K562 (cell line): ENCODE measurements around the gene DCXR.

Experiments
- ARID4B ChIP-seq: sonication (generic); formaldehyde crosslinking; IDR thresholded peaks from 2 replicates; pipeline ENCODE4 v1.8.0; 2022; ENCODE audit warnings: mild to moderate bottlenecking, missing genetic modification reagents
- CHD1 ChIP-seq: fragments of 200-600 bp; sonication (generic); IDR thresholded peaks from one replicate; pipeline ENCODE4 v1.6.1; 2012; ENCODE audit warnings: mild to moderate bottlenecking, moderate library complexity, low read length, inconsistent platforms
- ETV6 ChIP-seq, 3 experiments: fragments of 150-350 bp in 1 of 3; sonication (generic) in 1 of 3; formaldehyde crosslinking in 1 of 3; IDR thresholded peaks; 2 replicates each; pipeline versions ENCODE4 v1.6.1 to v1.8.0; 2014 to 2022; ENCODE audit warnings: borderline replicate concordance in 2 of 3, low read depth in 2 of 3, antibody characterized with exemption in 1 of 3, low read length in 1 of 3, mild to moderate bottlenecking in 1 of 3, missing genetic modification reagents in 1 of 3
- GABPB2 ChIP-seq: fragments of 250-450 bp; sonication (Bioruptor Pico); conservative IDR thresholded peaks from 2 replicates; pipeline ENCODE4 v1.5.1; 2021; ENCODE audit warnings: mild to moderate bottlenecking
- HMG20B ChIP-seq: fragments of 250-450 bp; sonication (Bioruptor Pico); IDR thresholded peaks from 2 replicates; pipeline ENCODE4 v1.5.0; 2021; ENCODE audit warnings: mild to moderate bottlenecking
- POLR2A ChIP-seq: fragments of 450-650 bp; conservative IDR thresholded peaks from 2 replicates; pipeline ENCODE4 v1.6.1; 2016
- SRSF9 ChIP-seq: fragments of 200-400 bp; formaldehyde crosslinking; IDR thresholded peaks from 2 replicates; pipeline ENCODE4 v1.6.1; 2017; ENCODE audit warnings: low read depth, low read length, borderline replicate concordance
- TAF1 ChIP-seq: IDR thresholded peaks from 2 replicates; pipeline ENCODE4 v1.6.1; 2011; ENCODE audit warnings: mild to moderate bottlenecking, low read length, moderate library complexity; ENCODE audit not compliant: insufficient read depth, control insufficient read depth, severe bottlenecking; ENCODE audit errors: extremely low read depth
- USF2 ChIP-seq: sonication (generic); formaldehyde crosslinking; IDR thresholded peaks from 2 replicates; pipeline ENCODE4 v1.5.0; 2020; ENCODE audit warnings: missing genetic modification reagents
- TF ChIP-seq, protein P1 (sequence below), 2 experiments: fragments of 150-350 bp in 1 of 2; IDR thresholded peaks; 2 replicates each; pipeline ENCODE4 v1.6.1; 2012 to 2016; ENCODE audit warnings: low read depth in 2 of 2, low read length in 2 of 2, mild to moderate bottlenecking in 1 of 2, moderate library complexity in 1 of 2
- TF ChIP-seq, protein P2 (sequence below): fragments of 250-450 bp; sonication (Bioruptor Pico); IDR thresholded peaks from 2 replicates; pipeline ENCODE4 v1.8.0; 2021; ENCODE audit warnings: mild to moderate bottlenecking, moderate library complexity
- TF ChIP-seq, protein P3 (sequence below), 3 experiments: IDR thresholded peaks in 2 of 3; conservative IDR thresholded peaks in 1 of 3; 2 replicates each; pipeline ENCODE4 v1.5.1; 2011 to 2012; ENCODE audit warnings: low read length in 3 of 3, mild to moderate bottlenecking in 3 of 3, control low read depth in 2 of 3, improper control_type of control experiment in 1 of 3, inconsistent platforms in 1 of 3, low read depth in 1 of 3, mixed read lengths in 1 of 3, moderate library complexity in 1 of 3; ENCODE audit not compliant: insufficient read depth in 2 of 3

DNA sequence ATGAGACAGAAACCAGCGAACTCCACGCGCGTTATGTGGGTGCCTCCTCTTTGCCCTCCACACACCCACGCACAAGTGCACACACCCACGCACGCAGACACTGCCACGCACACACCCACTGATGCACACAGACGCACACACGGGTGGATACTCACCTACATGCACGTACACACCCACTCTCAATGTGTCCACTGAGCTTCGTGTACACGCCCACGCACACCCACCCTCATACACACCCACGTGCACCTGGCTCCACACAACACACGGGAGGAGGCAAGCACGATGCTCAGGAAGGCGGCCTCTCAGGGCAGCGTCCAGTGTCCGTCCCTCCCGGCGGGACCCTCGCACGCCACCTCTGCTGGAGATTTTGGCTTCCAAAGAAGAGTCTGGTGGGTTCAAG is 9.9 kb upstream of the DCXR start:
- TF ChIP-seq, protein P1, sequence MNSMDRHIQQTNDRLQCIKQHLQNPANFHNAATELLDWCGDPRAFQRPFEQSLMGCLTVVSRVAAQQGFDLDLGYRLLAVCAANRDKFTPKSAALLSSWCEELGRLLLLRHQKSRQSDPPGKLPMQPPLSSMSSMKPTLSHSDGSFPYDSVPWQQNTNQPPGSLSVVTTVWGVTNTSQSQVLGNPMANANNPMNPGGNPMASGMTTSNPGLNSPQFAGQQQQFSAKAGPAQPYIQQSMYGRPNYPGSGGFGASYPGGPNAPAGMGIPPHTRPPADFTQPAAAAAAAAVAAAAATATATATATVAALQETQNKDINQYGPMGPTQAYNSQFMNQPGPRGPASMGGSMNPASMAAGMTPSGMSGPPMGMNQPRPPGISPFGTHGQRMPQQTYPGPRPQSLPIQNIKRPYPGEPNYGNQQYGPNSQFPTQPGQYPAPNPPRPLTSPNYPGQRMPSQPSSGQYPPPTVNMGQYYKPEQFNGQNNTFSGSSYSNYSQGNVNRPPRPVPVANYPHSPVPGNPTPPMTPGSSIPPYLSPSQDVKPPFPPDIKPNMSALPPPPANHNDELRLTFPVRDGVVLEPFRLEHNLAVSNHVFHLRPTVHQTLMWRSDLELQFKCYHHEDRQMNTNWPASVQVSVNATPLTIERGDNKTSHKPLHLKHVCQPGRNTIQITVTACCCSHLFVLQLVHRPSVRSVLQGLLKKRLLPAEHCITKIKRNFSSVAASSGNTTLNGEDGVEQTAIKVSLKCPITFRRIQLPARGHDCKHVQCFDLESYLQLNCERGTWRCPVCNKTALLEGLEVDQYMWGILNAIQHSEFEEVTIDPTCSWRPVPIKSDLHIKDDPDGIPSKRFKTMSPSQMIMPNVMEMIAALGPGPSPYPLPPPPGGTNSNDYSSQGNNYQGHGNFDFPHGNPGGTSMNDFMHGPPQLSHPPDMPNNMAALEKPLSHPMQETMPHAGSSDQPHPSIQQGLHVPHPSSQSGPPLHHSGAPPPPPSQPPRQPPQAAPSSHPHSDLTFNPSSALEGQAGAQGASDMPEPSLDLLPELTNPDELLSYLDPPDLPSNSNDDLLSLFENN (IDR thresholded peaks at IDR 0.05; ENCODE audit: low read depth in 2 of 2, low read length in 2 of 2): no peak
- TF ChIP-seq POLR2A: no peak
- no peak for TF ChIP-seq SRSF9
- no peak for TF ChIP-seq ARID4B (CRISPR knock-in tag)
- TF ChIP-seq, protein P2, sequence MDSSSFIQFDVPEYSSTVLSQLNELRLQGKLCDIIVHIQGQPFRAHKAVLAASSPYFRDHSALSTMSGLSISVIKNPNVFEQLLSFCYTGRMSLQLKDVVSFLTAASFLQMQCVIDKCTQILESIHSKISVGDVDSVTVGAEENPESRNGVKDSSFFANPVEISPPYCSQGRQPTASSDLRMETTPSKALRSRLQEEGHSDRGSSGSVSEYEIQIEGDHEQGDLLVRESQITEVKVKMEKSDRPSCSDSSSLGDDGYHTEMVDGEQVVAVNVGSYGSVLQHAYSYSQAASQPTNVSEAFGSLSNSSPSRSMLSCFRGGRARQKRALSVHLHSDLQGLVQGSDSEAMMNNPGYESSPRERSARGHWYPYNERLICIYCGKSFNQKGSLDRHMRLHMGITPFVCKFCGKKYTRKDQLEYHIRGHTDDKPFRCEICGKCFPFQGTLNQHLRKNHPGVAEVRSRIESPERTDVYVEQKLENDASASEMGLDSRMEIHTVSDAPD (CRISPR knock-in tag): no peak
- TF ChIP-seq TAF1: no peak
- no peak for TF ChIP-seq GABPB2 (CRISPR knock-in tag)
- TF ChIP-seq, protein P3, sequence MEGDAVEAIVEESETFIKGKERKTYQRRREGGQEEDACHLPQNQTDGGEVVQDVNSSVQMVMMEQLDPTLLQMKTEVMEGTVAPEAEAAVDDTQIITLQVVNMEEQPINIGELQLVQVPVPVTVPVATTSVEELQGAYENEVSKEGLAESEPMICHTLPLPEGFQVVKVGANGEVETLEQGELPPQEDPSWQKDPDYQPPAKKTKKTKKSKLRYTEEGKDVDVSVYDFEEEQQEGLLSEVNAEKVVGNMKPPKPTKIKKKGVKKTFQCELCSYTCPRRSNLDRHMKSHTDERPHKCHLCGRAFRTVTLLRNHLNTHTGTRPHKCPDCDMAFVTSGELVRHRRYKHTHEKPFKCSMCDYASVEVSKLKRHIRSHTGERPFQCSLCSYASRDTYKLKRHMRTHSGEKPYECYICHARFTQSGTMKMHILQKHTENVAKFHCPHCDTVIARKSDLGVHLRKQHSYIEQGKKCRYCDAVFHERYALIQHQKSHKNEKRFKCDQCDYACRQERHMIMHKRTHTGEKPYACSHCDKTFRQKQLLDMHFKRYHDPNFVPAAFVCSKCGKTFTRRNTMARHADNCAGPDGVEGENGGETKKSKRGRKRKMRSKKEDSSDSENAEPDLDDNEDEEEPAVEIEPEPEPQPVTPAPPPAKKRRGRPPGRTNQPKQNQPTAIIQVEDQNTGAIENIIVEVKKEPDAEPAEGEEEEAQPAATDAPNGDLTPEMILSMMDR (IDR thresholded peaks at IDR 0.05 in 2 of 3, conservative IDR thresholded peaks at IDR 0.05 in 1 of 3; ENCODE audit: insufficient read depth in 2 of 3, low read depth in 1 of 3, low read length in 3 of 3): no peak
- no peak for TF ChIP-seq CHD1
- TF ChIP-seq USF2 (CRISPR knock-in tag): no peak
- no peak for TF ChIP-seq ETV6 (IDR thresholded peaks at IDR 0.05; ENCODE audit: borderline replicate concordance in 1 of 2, low read depth in 2 of 2, low read length in 1 of 2)
- no peak for TF ChIP-seq ETV6 (CRISPR knock-in tag; IDR thresholded peaks at IDR 0.05; ENCODE audit: borderline replicate concordance)
- no peak for TF ChIP-seq HMG20B (CRISPR knock-in tag)
